ENCODE results near the gene RTP5. TPM values are rescaled to one million over a fixed set of nuclear protein-coding genes. Genes with fewer than 3 reads are reported as not detected.

The RTP5 gene
- total and polyA plus RNA-seq, 5 donors, result 0.05 TPM; not detected in 4

- 80% methylated on average over 10 of the region's 10 CpGs for WGBS
- no peak for DNase-seq
These were observed 34.9 kb upstream of the RTP5 start for GRCh38 chr2:241834527-241835210.

GRCh38 chr2:241835611-241836010 is 33.9 kb upstream of the RTP5 start:
- intact Hi-C loops (cut with DNase I), result no loop called here
- H3K9me3 ChIP-seq (ENCODE audit: control insufficient read depth, low read length), result no peaks in the 10 kb centered on the region
- ATAC-seq, result no peak
- DNase-seq, result no peak
- WGBS, result 77% methylated on average over 4 of the region's 4 CpGs
- no peak overlapping the region for H3K27ac ChIP-seq (ENCODE audit: low read length)
- H3K4me1 ChIP-seq (ENCODE audit: control insufficient read depth, insufficient read depth, low read length), result no peaks in the 10 kb centered on the region
- H3K4me3 ChIP-seq (ENCODE audit: low read length), result no peak overlapping the region
- no peaks in the 10 kb centered on the region for H3K27me3 ChIP-seq (ENCODE audit: control insufficient read depth, insufficient read depth)

More at GRCh38 chr2:241834527-241835210, 34.9 kb upstream of the RTP5 start:
- Histone ChIP-seq H3K4me3 (ENCODE audit: low read length) (no peak overlapping the region), H3K9me3 (ENCODE audit: control insufficient read depth, low read length) (no peaks in the 10 kb centered on the region), H3K4me1 (ENCODE audit: control insufficient read depth, insufficient read depth, low read length) (no peaks in the 10 kb centered on the region), H3K27ac (ENCODE audit: low read length) (no peak overlapping the region), H3K27me3 (ENCODE audit: control insufficient read depth, insufficient read depth) (no peaks in the 10 kb centered on the region)
- intact Hi-C loops (cut with DNase I), result no loop called here
- ATAC-seq, result peak in 1 of 2 donors; percentile 23

- H3K27me3 ChIP-seq (ENCODE audit: control insufficient read depth, insufficient read depth), result no peaks in the 10 kb centered on the region
- ATAC-seq (no peak), DNase-seq (no peak)
- no peak overlapping the region for H3K27ac ChIP-seq (ENCODE audit: low read length)
- H3K4me1 ChIP-seq (ENCODE audit: control insufficient read depth, insufficient read depth, low read length), result no peaks in the 10 kb centered on the region
- WGBS, result 63% methylated on average over 6 of the region's 6 CpGs
- H3K9me3 ChIP-seq (ENCODE audit: control insufficient read depth, low read length), result no peaks in the 10 kb centered on the region
- intact Hi-C loops (cut with DNase I), result no loop called here
- no peak overlapping the region for H3K4me3 ChIP-seq (ENCODE audit: low read length)
These were observed 33.2 kb upstream of the RTP5 start for GRCh38 chr2:241836292-241836691.

- no peaks in the 10 kb centered on the region for H3K4me1 ChIP-seq (ENCODE audit: control insufficient read depth, insufficient read depth, low read length)
- no peaks in the 10 kb centered on the region for H3K27me3 ChIP-seq (ENCODE audit: control insufficient read depth, insufficient read depth)
- H3K9me3 ChIP-seq (ENCODE audit: control insufficient read depth, low read length), result no peaks in the 10 kb centered on the region
- H3K27ac ChIP-seq (ENCODE audit: low read length), result no peak overlapping the region
- H3K4me3 ChIP-seq (ENCODE audit: low read length), result no peak overlapping the region
- 53% methylated on average over 13 of the region's 13 CpGs for WGBS
- ATAC-seq, result no peak
- intact Hi-C loops (cut with DNase I), result no loop called here
- DNase-seq, result no peak
These were observed 32.1 kb upstream of the RTP5 start for GRCh38 chr2:241837197-241837965.

- no peaks in the 10 kb centered on the region for H3K9me3 ChIP-seq (ENCODE audit: control insufficient read depth, low read length)
- ATAC-seq (no peak), DNase-seq (peak in 1 of 3 donors; percentile 46)
- no peak overlapping the region for H3K4me3 ChIP-seq (ENCODE audit: low read length)
- intact Hi-C loops (cut with DNase I), result no loop called here
- H3K27me3 ChIP-seq (ENCODE audit: control insufficient read depth, insufficient read depth), result no peaks in the 10 kb centered on the region
- 71% methylated on average over 28 of the region's 28 CpGs for WGBS
- H3K4me1 ChIP-seq (ENCODE audit: control insufficient read depth, insufficient read depth, low read length), result no peaks in the 10 kb centered on the region
- H3K27ac ChIP-seq (ENCODE audit: low read length), result peak overlapping the region; percentile 63
These were observed 28.1 kb upstream of the RTP5 start for GRCh38 chr2:241841181-241842066.

GRCh38 chr2:241842067-241842415 is 27.5 kb upstream of the RTP5 start:
- Histone ChIP-seq H3K4me1 (ENCODE audit: control insufficient read depth, insufficient read depth, low read length) (no peaks in the 10 kb centered on the region), H3K27ac (ENCODE audit: low read length) (no peak overlapping the region), H3K4me3 (ENCODE audit: low read length) (no peak overlapping the region), H3K9me3 (ENCODE audit: control insufficient read depth, low read length) (no peaks in the 10 kb centered on the region), H3K27me3 (ENCODE audit: control insufficient read depth, insufficient read depth) (no peaks in the 10 kb centered on the region)
- no peak for ATAC-seq
- intact Hi-C loops (cut with DNase I), result no loop called here
- peak in 1 of 3 donors; percentile 47 for DNase-seq
- WGBS, result 74% methylated on average over 11 of the region's 11 CpGs

- WGBS, result 54% methylated on average over 29 of the region's 29 CpGs
- ATAC-seq, result peak; percentile 20 to 70
- no peaks in the 10 kb centered on the region for H3K9me3 ChIP-seq (ENCODE audit: control insufficient read depth, low read length)
- DNase-seq, result peak; percentile 60 to 81 (median 72)
- intact Hi-C loops (cut with DNase I), result no loop called here
- H3K4me3 ChIP-seq (ENCODE audit: low read length), result no peak overlapping the region
- H3K4me1 ChIP-seq (ENCODE audit: control insufficient read depth, insufficient read depth, low read length), result no peaks in the 10 kb centered on the region
- peak overlapping the region; percentile 11 for H3K27ac ChIP-seq (ENCODE audit: low read length)
- no peaks in the 10 kb centered on the region for H3K27me3 ChIP-seq (ENCODE audit: control insufficient read depth, insufficient read depth)
These were observed 26.8 kb upstream of the RTP5 start for GRCh38 chr2:241842620-241843211.

- 46% methylated on average over 52 of the region's 52 CpGs for WGBS
- H3K9me3 ChIP-seq (ENCODE audit: control insufficient read depth, low read length), result no peaks in the 10 kb centered on the region
- intact Hi-C loops (cut with DNase I), result no loop called here
- peak; percentile 19 to 66 (median 38) for DNase-seq
- peak; percentile 10 to 30 for ATAC-seq
- peak overlapping the region; percentile 43 for H3K4me3 ChIP-seq (ENCODE audit: low read length)
- no peaks in the 10 kb centered on the region for H3K4me1 ChIP-seq (ENCODE audit: control insufficient read depth, insufficient read depth, low read length)
- H3K27ac ChIP-seq (ENCODE audit: low read length), result no peak overlapping the region
- no peaks in the 10 kb centered on the region for H3K27me3 ChIP-seq (ENCODE audit: control insufficient read depth, insufficient read depth)
These were observed 26.0 kb upstream of the RTP5 start for GRCh38 chr2:241843321-241844065.

- H3K9me3 ChIP-seq (ENCODE audit: control insufficient read depth, low read length), result no peaks in the 10 kb centered on the region
- ATAC-seq (peak; percentile 93 to 95), DNase-seq (peak; percentile 88 to 93 (median 92))
- H3K4me3 ChIP-seq (ENCODE audit: low read length), result peak overlapping the region; percentile 43
- no peaks in the 10 kb centered on the region for H3K27me3 ChIP-seq (ENCODE audit: control insufficient read depth, insufficient read depth)
- no peaks in the 10 kb centered on the region for H3K4me1 ChIP-seq (ENCODE audit: control insufficient read depth, insufficient read depth, low read length)
- intact Hi-C loops (cut with DNase I), result no loop called here
- WGBS, result 4% methylated on average over 65 of the region's 65 CpGs
- H3K27ac ChIP-seq (ENCODE audit: low read length), result peak overlapping the region; percentile 28
These were observed 25.3 kb upstream of the RTP5 start for GRCh38 chr2:241844066-241844728.

Measured in right cardiac atrium (tissue), 5 donors.